Peyer's patch (tissue), 4 donors: ENCODE data around the gene PLIN5.

Experiments
- POLR2A ChIP-seq, 2 donors: fragments of 450-650 bp; IDR thresholded peaks; one replicate each; pipeline ENCODE4 v1.5.1; 2017; ENCODE audit warnings: antibody characterized with exemption in 2 of 2, mild to moderate bottlenecking in 2 of 2, moderate library complexity in 2 of 2
- TF ChIP-seq, protein P1 (sequence below), 6 experiments: fragments of 450-650 bp in 4 of 6; fragments of 200-600 bp in 2 of 6; sonication (generic) in 1 of 6; IDR thresholded peaks; one replicate each; pipeline ENCODE4 v1.5.1; 2017 to 2019; ENCODE audit warnings: antibody characterized with exemption in 6 of 6, mild to moderate bottlenecking in 3 of 6, moderate library complexity in 1 of 6

DNA sequence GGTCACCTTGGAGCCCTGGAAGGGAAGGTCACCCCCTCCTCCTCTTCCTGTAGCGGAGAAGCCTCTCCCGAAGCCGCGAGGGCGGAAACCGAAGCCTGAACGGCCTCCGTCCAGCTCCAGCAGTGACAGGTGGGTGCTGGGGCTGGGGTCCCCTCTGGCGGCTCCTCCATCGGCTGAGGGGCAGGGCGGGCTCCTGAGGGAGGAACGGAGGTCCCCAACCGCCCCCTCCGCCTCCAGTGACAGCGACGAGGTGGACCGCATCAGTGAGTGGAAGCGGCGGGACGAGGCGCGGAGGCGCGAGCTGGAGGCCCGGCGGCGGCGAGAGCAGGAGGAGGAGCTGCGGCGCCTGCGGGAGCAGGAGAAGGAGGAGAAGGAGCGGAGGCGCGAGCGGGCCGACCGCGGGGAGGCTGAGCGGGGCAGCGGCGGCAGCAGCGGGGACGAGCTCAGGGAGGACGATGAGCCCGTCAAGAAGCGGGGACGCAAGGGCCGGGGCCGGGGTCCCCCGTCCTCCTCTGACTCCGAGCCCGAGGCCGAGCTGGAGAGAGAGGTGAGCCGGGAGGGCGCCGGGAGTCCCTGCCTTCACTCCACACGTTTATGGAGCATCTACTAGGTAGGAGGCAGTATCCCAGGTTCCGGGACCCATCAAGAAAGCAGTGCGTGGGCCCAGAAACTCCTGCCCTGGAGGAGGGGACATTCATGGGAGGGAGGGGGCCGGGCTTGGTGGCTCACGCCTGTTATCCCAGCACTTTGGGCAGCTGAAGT, 40.9 kb downstream of the PLIN5 start:
- TF ChIP-seq, protein P1, sequence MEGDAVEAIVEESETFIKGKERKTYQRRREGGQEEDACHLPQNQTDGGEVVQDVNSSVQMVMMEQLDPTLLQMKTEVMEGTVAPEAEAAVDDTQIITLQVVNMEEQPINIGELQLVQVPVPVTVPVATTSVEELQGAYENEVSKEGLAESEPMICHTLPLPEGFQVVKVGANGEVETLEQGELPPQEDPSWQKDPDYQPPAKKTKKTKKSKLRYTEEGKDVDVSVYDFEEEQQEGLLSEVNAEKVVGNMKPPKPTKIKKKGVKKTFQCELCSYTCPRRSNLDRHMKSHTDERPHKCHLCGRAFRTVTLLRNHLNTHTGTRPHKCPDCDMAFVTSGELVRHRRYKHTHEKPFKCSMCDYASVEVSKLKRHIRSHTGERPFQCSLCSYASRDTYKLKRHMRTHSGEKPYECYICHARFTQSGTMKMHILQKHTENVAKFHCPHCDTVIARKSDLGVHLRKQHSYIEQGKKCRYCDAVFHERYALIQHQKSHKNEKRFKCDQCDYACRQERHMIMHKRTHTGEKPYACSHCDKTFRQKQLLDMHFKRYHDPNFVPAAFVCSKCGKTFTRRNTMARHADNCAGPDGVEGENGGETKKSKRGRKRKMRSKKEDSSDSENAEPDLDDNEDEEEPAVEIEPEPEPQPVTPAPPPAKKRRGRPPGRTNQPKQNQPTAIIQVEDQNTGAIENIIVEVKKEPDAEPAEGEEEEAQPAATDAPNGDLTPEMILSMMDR (IDR thresholded peaks at IDR 0.05): no peak
- no peak for TF ChIP-seq POLR2A (IDR thresholded peaks at IDR 0.05)
